HFFc6 (cell line): ENCODE results near the gene CYTH3. TPM values are rescaled to one million over a fixed set of nuclear protein-coding genes. Genes with fewer than 3 reads are reported as not detected.

Experiments used
- DNase-seq: peaks from one replicate; pipeline ENCODE4 v3.0.0-alpha.2; 2018
- H3K27ac Mint-ChIP-seq: 2 replicates; pipeline ENCODE4 v1.8.0; 2020; ENCODE audit warnings: mild to moderate bottlenecking, mixed read lengths
- H3K27me3 Mint-ChIP-seq: 2 replicates; pipeline ENCODE4 v1.8.0; 2021; ENCODE audit warnings: mild to moderate bottlenecking, moderate library complexity, mixed read lengths; ENCODE audit not compliant: insufficient read depth
- H3K36me3 Mint-ChIP-seq: 2 replicates; pipeline ENCODE4 v1.8.0; 2021; ENCODE audit warnings: low read depth, mixed read lengths
- H3K4me1 Mint-ChIP-seq: 2 replicates; pipeline ENCODE4 v1.8.0; 2020; ENCODE audit warnings: low read depth, mixed read lengths
- H3K4me3 Mint-ChIP-seq: 2 replicates; pipeline ENCODE4 v1.8.0; 2020; ENCODE audit warnings: mild to moderate bottlenecking, moderate library complexity, mixed read lengths
- H3K9me3 Mint-ChIP-seq: 2 replicates; pipeline ENCODE4 v1.8.0; 2020; ENCODE audit warnings: mild to moderate bottlenecking, mixed read lengths
- total RNA-seq, 6 experiments: library from RNA; stranded (reverse); fragmentation: NEBNext Ultra II Directional; extraction: Animal tissue kit (Norgen Biotek cat#: 25700); gene quantifications; 2 replicates in 1 of 6; 3 replicates in 5 of 6; pipeline ENCODE4 v1.2.3, GENCODE V29; 2021
- TF ChIP-seq, protein P1 (sequence below): fragments of 200-600 bp; sonication (generic); IDR thresholded peaks from 2 replicates; pipeline ENCODE4 v1.5.0; 2021; ENCODE audit warnings: antibody characterized with exemption, mild to moderate bottlenecking

The CYTH3 gene
- total RNA-seq, 6 experiments from 2014 or later = 38.6 to 53.6 (median 47.9) TPM

DNA sequence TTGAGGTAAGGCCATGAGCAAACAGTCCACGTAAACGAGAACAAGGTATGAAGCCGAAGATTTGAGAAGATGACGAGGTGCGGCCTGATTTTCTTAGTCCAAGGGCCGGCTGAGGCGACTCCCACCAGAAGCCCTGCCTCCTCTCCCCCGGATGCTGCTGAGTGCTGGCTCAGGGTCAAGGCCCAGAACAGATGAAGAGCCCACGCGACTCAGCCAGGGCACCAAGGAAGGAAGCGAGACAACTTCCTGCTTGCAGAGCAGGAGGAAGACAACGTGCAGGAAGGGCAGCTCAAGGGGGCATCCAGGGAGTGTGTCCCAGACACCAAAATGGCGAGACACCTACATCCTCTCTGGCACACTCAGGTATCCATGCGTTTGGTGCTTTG lies 99.5 kb downstream of the CYTH3 start:
- H3K4me1 Mint-ChIP-seq = peaks cover 43% of the 10 kb centered on the region
- H3K9me3 Mint-ChIP-seq = no peaks in the 10 kb centered on the region
- H3K27ac Mint-ChIP-seq = peak overlapping the region; percentile 43
- no peak overlapping the region for H3K4me3 Mint-ChIP-seq
- TF ChIP-seq, protein P1, sequence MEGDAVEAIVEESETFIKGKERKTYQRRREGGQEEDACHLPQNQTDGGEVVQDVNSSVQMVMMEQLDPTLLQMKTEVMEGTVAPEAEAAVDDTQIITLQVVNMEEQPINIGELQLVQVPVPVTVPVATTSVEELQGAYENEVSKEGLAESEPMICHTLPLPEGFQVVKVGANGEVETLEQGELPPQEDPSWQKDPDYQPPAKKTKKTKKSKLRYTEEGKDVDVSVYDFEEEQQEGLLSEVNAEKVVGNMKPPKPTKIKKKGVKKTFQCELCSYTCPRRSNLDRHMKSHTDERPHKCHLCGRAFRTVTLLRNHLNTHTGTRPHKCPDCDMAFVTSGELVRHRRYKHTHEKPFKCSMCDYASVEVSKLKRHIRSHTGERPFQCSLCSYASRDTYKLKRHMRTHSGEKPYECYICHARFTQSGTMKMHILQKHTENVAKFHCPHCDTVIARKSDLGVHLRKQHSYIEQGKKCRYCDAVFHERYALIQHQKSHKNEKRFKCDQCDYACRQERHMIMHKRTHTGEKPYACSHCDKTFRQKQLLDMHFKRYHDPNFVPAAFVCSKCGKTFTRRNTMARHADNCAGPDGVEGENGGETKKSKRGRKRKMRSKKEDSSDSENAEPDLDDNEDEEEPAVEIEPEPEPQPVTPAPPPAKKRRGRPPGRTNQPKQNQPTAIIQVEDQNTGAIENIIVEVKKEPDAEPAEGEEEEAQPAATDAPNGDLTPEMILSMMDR = no peak
- no peaks in the 10 kb centered on the region; the same call in 1 of the 2 replicates for H3K27me3 Mint-ChIP-seq
- no peak for DNase-seq
- H3K36me3 Mint-ChIP-seq = peaks cover 39% of the 10 kb centered on the region

DNA sequence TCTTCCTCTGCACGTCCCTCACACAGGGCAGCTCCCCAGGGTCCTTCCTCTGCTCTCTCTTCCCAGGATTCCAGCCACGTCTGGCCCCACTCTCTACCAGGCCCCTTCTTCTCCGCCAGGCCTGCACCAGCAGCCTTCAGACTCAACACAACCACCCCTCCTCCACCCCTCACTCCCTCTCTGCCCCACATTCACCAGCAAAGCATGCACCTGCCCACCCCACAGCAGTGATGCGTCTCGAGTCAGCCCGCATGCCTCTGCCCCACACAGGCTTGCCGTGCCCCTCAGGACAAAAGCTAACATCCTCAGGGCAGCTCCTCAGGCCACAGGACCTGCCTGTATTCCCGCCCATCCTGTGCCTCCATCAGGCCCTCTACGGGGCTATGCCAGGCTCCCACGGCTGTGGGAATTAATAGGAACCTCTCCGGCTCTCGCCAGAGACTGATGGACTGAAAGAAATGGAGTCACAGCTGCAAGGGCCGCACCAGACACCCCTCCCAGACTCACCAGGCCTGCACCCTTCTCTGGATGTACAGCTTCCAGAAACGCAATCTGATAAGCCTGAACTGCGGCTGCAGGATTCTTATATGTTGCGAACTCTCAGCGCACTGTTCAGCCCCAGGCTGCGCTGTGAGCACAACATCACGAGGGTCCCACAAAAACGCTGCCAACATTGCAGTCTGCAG lies 100.1 kb downstream of the CYTH3 start:
- DNase-seq = no peak
- TF ChIP-seq, protein P1 = no peak
- Mint-ChIP-seq H3K27ac (0 out of 2 replicates have a peak overlapping the region, but pooled peaks have one; percentile 43), H3K27me3 (no peaks in the 10 kb centered on the region; the same call in 1 of the 2 replicates), H3K4me3 (no peak overlapping the region), H3K9me3 (no peaks in the 10 kb centered on the region), H3K36me3 (peaks cover 36% of the 10 kb centered on the region), H3K4me1 (peaks cover 43% of the 10 kb centered on the region)

DNA sequence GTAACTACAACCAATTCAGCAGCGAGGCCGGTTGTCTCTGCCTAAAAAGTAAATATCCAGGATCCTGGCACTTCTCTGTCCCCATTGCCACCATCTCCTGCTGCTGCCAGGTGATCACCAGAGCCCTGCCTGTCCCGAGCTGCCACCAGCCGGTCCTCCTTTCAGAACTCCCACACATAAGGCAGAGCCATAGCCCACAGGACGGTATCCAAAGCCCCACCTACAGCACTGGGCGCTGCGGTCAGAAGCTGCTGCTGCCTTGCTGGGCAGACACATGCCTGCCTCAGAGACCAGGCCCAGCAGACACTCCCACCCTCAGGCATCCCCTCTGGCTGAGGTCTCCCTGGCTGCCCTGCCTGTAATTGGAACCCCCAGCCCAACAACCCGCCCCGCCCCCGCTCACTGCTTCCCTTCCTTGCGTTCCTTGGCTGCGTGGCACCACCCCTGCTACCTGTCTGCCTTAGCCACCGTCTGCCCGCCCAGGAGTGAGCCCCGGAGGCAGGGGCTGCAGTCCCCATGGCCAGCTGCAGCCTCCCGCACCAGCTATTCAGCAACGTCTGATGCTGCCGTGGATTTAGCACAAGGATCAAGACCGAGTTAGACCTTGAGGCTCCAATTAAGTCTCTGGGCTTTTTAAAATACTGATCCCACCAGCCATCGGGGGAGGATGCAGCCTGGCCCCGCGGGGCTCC lies 100.7 kb downstream of the CYTH3 start:
- Mint-ChIP-seq H3K27ac (no peak overlapping the region), H3K36me3 (peaks cover 31% of the 10 kb centered on the region), H3K9me3 (no peaks in the 10 kb centered on the region), H3K4me1 (peaks cover 39% of the 10 kb centered on the region), H3K27me3 (no peaks in the 10 kb centered on the region; the same call in 1 of the 2 replicates), H3K4me3 (no peak overlapping the region)
- TF ChIP-seq, protein P1 = no peak
- no peak for DNase-seq

DNA sequence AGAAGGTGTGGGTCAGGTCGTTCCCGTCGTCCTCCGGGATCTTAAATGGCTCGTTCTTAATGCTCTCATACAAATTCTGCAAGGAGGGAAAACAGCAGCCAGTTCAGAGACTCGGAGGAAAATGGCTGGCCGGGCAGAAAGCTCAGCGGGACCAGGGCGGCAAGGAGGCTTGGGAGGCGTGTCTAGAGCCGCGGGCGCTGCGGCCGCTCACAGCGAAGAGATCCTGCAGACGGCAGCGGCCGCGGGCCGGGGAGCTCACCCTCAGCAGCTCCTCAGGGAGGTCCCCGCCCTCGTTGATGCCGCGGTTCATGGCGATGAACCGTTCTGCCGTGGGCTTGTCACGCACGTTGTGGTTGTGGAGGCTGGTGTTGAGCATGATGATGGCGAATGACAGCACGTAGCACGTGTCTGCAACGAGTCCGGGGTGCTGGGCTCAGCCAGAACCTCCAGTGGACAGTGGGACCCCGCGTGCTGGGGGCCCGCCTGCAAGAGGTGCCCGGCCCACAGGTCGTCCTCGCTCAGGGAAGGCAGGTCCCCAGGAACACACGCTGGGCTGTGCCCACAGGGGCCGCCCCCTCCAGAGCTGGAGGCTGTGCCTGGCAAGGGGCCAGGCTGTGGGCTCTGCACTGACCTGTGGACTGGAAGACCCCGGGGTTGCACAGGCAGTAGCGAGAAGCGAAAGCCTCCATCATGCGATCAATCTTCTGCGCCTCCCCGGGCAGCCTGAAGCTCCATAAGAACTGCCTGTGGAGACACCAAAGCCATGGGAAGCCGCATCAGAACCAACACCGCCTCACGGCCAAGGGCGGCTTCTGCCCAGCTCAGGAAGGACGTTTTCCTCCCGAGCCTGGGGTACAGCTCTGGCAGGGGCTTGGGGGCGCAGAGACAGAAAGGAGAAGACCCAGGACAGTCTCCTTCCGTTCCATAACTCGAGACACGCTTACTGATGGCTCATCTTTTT lies 101.6 kb downstream of the CYTH3 start:
- H3K36me3 Mint-ChIP-seq = peaks cover 28% of the 10 kb centered on the region; the same call in 1 of the 2 replicates
- no peak overlapping the region for H3K4me3 Mint-ChIP-seq
- no peak overlapping the region for H3K27ac Mint-ChIP-seq
- TF ChIP-seq, protein P1 = no peak
- no peaks in the 10 kb centered on the region; the same call in 1 of the 2 replicates for H3K27me3 Mint-ChIP-seq
- H3K9me3 Mint-ChIP-seq = no peaks in the 10 kb centered on the region
- peaks cover 31% of the 10 kb centered on the region for H3K4me1 Mint-ChIP-seq
- DNase-seq = no peak

DNA sequence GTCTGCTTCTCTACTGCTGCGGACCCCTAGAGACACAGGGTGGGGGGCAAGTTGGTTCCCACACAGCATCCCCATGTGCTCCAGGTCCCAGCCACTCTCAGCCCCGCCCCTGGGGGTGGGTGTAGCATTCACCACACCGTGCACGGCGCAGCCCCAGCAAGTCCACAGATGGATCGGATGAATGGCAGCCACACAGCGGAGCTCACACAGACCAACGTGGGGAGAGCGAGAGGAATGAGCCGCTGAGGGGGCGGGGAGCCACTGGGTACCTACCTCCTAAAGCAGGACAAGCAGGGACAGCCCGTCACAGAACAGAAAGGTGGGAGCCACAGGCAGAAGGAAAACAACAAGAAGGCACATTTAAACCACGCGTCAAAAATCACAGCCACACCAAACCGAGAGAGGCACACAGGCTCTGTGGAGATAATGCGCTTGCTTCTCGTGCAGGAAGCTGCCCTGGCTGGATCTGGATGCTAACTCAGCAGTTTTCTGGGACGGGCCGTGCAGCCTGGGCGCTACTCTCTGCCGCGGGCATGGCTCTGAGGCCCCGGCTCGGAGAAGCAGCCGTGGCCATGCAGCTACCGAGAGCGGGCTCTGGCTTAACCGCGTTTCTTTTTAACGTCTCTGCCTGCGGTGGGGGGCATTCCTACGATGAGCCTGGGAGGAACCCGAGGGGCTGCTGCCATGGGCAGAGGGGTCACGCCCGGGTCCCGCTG lies 102.5 kb downstream of the CYTH3 start:
- H3K27me3 Mint-ChIP-seq = peaks cover 2% of the 10 kb centered on the region
- TF ChIP-seq, protein P1 = no peak
- H3K9me3 Mint-ChIP-seq = no peaks in the 10 kb centered on the region
- no peak overlapping the region for H3K4me3 Mint-ChIP-seq
- H3K36me3 Mint-ChIP-seq = peaks cover 20% of the 10 kb centered on the region
- H3K4me1 Mint-ChIP-seq = peaks cover 22% of the 10 kb centered on the region
- no peak for DNase-seq
- no peak overlapping the region for H3K27ac Mint-ChIP-seq
